ENCODE measurements around the gene ANP32A. TPM values are rescaled to one million over a fixed set of nuclear protein-coding genes. Genes with fewer than 3 reads are reported as not detected.

The ANP32A gene
- total RNA-seq, 1 donor from 2014 or later: 248 TPM

DNA sequence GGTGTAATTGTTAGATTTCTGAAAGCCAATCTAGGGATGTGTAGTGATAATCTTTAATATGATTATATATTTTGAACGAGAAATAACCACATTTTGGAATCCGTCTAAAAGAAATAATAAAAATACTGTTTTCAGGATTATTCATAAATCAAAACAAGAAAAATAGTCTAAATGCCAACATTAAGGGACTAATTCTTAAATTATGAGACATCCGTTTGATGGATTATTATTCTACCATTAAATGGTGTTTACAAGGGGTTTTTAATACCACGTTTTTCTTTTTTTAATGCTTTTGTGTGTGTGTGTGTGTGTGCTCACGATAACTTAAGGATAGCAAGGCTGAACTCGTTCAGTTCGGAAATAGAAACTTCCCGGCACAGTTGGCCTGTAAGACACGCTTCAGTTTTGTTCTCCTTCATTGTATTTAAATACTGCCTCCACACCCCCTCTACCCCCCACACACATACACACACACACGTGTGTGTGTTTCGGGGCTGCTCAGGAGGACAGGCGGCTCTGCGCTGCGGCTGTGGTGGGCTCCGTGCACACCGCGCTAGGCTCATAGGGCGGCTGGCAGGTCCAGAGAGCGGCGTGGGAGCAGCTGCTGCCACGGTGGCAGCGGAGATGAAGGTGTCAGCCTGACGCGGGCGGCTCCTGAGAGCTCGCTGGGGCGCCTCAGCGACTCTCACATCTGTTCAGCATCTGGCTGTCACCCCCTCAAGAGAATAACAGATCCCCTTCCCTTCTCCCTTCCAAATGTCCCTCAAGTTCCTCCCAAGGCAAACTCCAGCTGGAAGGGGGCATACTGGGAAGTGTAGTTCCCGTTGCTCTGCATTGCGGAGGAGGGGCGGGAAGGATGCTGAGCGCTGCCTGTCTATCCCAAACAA, 23.0 kb upstream of the ANP32A start:
- Mint-ChIP-seq H3K9me3 (ENCODE audit: unreplicated experiment) (no peaks in the 10 kb centered on the region), H3K4me1 (ENCODE audit: unreplicated experiment) (peaks cover 3% of the 10 kb centered on the region), H3K27me3 (ENCODE audit: unreplicated experiment) (peaks cover 5% of the 10 kb centered on the region), H3K36me3 (ENCODE audit: low read depth, unreplicated experiment) (no peaks in the 10 kb centered on the region), H3K4me3 (ENCODE audit: unreplicated experiment) (peak overlapping the region; percentile 86), H3K27ac (ENCODE audit: unreplicated experiment) (no peak overlapping the region)
- TF ChIP-seq, protein P1, sequence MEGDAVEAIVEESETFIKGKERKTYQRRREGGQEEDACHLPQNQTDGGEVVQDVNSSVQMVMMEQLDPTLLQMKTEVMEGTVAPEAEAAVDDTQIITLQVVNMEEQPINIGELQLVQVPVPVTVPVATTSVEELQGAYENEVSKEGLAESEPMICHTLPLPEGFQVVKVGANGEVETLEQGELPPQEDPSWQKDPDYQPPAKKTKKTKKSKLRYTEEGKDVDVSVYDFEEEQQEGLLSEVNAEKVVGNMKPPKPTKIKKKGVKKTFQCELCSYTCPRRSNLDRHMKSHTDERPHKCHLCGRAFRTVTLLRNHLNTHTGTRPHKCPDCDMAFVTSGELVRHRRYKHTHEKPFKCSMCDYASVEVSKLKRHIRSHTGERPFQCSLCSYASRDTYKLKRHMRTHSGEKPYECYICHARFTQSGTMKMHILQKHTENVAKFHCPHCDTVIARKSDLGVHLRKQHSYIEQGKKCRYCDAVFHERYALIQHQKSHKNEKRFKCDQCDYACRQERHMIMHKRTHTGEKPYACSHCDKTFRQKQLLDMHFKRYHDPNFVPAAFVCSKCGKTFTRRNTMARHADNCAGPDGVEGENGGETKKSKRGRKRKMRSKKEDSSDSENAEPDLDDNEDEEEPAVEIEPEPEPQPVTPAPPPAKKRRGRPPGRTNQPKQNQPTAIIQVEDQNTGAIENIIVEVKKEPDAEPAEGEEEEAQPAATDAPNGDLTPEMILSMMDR (IDR thresholded peaks at IDR 0.05; ENCODE audit: unreplicated experiment): no peak
- DNase-seq (ENCODE audit: low spot score): peak; percentile 36

DNA sequence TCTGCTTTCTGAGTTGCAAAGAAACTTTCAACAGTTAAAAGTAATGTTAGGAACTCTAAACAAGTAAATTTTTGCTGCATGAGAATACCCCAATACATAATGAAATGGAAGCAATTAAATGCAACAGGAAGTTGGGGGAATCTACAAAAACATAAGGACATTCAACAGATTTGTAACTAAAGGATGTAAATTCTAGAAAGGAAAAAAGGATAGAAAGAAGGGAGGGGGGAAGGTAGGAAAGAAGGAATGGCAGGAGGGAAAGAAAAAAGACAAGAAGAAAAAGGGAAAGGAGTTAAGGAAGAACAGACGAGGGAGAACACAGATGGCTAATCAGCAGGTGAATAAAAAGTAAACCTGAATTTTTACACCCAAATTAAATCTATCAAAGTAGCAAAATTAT, 22.3 kb upstream of the ANP32A start:
- Mint-ChIP-seq H3K27me3 (ENCODE audit: unreplicated experiment) (peaks cover 5% of the 10 kb centered on the region), H3K27ac (ENCODE audit: unreplicated experiment) (peak overlapping the region; percentile 27), H3K4me1 (ENCODE audit: unreplicated experiment) (peaks cover 3% of the 10 kb centered on the region), H3K4me3 (ENCODE audit: unreplicated experiment) (no peak overlapping the region), H3K36me3 (ENCODE audit: low read depth, unreplicated experiment) (no peaks in the 10 kb centered on the region), H3K9me3 (ENCODE audit: unreplicated experiment) (no peaks in the 10 kb centered on the region)
- TF ChIP-seq, protein P1 (IDR thresholded peaks at IDR 0.05; ENCODE audit: unreplicated experiment): no peak
- DNase-seq (ENCODE audit: low spot score): no peak

DNA sequence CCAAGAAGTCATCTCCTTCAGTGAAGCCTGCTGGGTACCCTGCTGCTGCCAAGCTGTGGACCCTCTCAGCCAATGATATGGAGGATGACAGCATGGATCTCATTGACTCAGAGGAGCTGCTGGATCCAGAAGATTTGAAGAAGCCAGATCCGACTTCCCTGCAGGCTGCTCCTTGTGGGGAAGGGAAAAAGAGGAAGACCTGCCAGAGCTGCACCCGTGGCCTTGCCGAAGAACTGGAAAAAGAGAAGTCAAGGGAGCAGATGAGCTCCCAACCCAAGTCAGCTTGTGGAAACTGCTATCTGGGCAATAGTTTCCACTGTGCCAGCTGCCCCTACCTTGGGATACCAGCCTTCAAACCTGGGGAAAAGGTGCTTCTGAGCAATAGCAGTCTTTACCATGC, 13.7 kb upstream of the ANP32A start:
- DNase-seq (ENCODE audit: low spot score): no peak
- H3K4me1 Mint-ChIP-seq (ENCODE audit: unreplicated experiment): no peaks in the 10 kb centered on the region
- H3K36me3 Mint-ChIP-seq (ENCODE audit: low read depth, unreplicated experiment): no peaks in the 10 kb centered on the region
- H3K9me3 Mint-ChIP-seq (ENCODE audit: unreplicated experiment): no peaks in the 10 kb centered on the region
- no peak overlapping the region for H3K4me3 Mint-ChIP-seq (ENCODE audit: unreplicated experiment)
- TF ChIP-seq, protein P1 (IDR thresholded peaks at IDR 0.05; ENCODE audit: unreplicated experiment): no peak
- H3K27ac Mint-ChIP-seq (ENCODE audit: unreplicated experiment): no peak overlapping the region
- peaks cover under 1% of the 10 kb centered on the region for H3K27me3 Mint-ChIP-seq (ENCODE audit: unreplicated experiment)

DNA sequence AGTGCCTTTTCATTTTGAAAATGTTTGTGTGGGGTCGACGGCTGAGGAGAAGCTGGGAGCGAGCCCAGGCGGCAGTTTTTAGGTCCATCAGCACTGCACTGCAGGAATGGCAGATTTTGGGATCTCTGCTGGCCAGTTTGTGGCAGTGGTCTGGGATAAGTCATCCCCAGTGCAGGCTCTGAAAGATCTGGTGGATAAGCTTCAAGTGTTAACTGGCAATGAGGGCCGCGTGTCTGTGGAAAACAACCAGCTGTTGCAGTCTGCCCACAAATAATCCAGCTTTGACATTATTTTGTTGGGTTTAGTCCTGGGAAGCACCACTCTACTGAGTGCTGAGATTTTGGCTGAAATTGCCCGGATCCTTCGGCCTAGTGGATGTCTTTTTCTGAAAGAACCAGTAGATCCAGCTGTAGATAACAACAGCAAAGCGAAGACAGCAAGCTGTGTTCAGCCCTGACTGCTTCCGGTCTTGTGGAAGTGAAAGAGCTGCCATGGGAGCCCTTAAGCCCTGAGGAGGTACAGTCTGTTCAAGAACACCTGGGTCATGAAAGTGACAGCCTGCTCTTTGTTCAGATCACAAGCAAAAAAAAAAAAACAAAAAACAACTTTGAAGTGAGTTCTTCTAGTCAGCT, 13.1 kb upstream of the ANP32A start:
- Mint-ChIP-seq H3K4me3 (ENCODE audit: unreplicated experiment) (no peak overlapping the region), H3K27me3 (ENCODE audit: unreplicated experiment) (no peaks in the 10 kb centered on the region), H3K9me3 (ENCODE audit: unreplicated experiment) (no peaks in the 10 kb centered on the region), H3K4me1 (ENCODE audit: unreplicated experiment) (no peaks in the 10 kb centered on the region), H3K27ac (ENCODE audit: unreplicated experiment) (no peak overlapping the region), H3K36me3 (ENCODE audit: low read depth, unreplicated experiment) (no peaks in the 10 kb centered on the region)
- TF ChIP-seq, protein P1 (IDR thresholded peaks at IDR 0.05; ENCODE audit: unreplicated experiment): no peak
- no peak for DNase-seq (ENCODE audit: low spot score)

All from endothelial cell (in vitro differentiated cells).